K562 (cell line): Measurements from ENCODE around the gene SDCCAG8. TPM values are rescaled to one million over a fixed set of nuclear protein-coding genes. Genes with fewer than 3 reads are reported as not detected.

ENCODE experiments used
- ATAC-seq: fragments of 200-7000 bp; cut with Tn5 transposase; 3 replicates; pipeline ENCODE4 v1.9.1; 2020; ENCODE audit warnings: moderate library complexity
- BruUV-seq: library from RNA; stranded (reverse); fragments of 400-500 nt; replicated peaks from 2 replicates; lab custom pipeline; 2021; lab: Mats Ljungman, UMichigan
- CTCF ChIA-PET: fragments of 300-600 bp; formaldehyde crosslinking; extraction: SDS; loops from one replicate; lab custom pipeline; 2021; ENCODE audit warnings: low intra/inter-chr PET ratio; lab: Yijun Ruan, JAX
- POLR2A ChIA-PET: fragments of 300-600, 350-650 bp; sonication (Branson Sonifier 250); formaldehyde crosslinking; extraction: SDS; loops from one replicate; lab custom pipeline; 2021; ENCODE audit warnings: antibody characterized with exemption, inconsistent platforms; lab: Yijun Ruan, JAX
- DNase-seq, 4 experiments: peaks; one replicate each; pipeline versions ENCODE4 v3.0.0 to v3.0.0-alpha.2; 2011 to 2018; ENCODE audit warnings: low spot score in 3 of 4, mixed read lengths in 3 of 4; ENCODE audit errors: extremely low read depth in 1 of 4
- FAIRE-seq: peaks from 2 replicates; lab custom pipeline; 2011; peaks lifted over from hg19 to GRCh38; lab: Jason Lieb, UNC
- H2AFZ ChIP-seq: 2 replicates; pipeline ENCODE4 v1.6.0; 2011; ENCODE audit warnings: low read depth, low read length, control low read depth, inconsistent platforms
- H3K27ac ChIP-seq: fragments of 200-600 bp; 3 replicates; pipeline ENCODE4 v1.8.0; 2011; ENCODE audit warnings: low read depth, mild to moderate bottlenecking, control low read depth, inconsistent platforms, low read length, moderate library complexity, mixed read lengths; ENCODE audit errors: extremely low read depth
- H3K27me3 ChIP-seq, 2 experiments: fragments of 300-600 bp in 1 of 2; 2 replicates in 1 of 2; 3 replicates in 1 of 2; pipeline versions ENCODE4 v1.6.0 to v1.8.0; 2011; ENCODE audit warnings: inconsistent platforms in 2 of 2, low read length in 2 of 2, mild to moderate bottlenecking in 1 of 2, mixed read lengths in 1 of 2, moderate library complexity in 1 of 2; ENCODE audit not compliant: control insufficient read depth in 2 of 2, insufficient read depth in 2 of 2
- H3K36me3 ChIP-seq: fragments of 300-600 bp; 3 replicates; pipeline ENCODE4 v1.8.0; 2011; ENCODE audit warnings: mild to moderate bottlenecking, low read length, inconsistent platforms; ENCODE audit not compliant: control insufficient read depth, insufficient read depth
- H3K4me1 ChIP-seq, 2 experiments: fragments of 200-600 bp in 1 of 2; replicated peaks in 1 of 2; 2 replicates in 1 of 2; 3 replicates in 1 of 2; pipeline versions ENCODE4 v1.5.1 to v1.8.0; 2011; ENCODE audit warnings: inconsistent platforms in 2 of 2, low read length in 2 of 2, mild to moderate bottlenecking in 1 of 2, mixed read lengths in 1 of 2, moderate library complexity in 1 of 2; ENCODE audit not compliant: control insufficient read depth in 2 of 2, insufficient read depth in 2 of 2
- H3K4me2 ChIP-seq: 2 replicates; pipeline ENCODE4 v1.6.1; 2011; ENCODE audit warnings: low read length, control low read depth, inconsistent platforms, mixed read lengths; ENCODE audit not compliant: insufficient read depth
- H3K4me3 ChIP-seq: fragments of 200-600 bp; sonication (generic), shearing (Covaris generic); 2 replicates; pipeline ENCODE4 v1.5.1; 2016; ENCODE audit warnings: control low read depth, inconsistent platforms
- H3K79me2 ChIP-seq: fragments of 200-600 bp; 3 replicates; pipeline ENCODE4 v1.8.0; 2011; ENCODE audit warnings: low read length, inconsistent platforms; ENCODE audit not compliant: control insufficient read depth, insufficient read depth
- H3K9ac ChIP-seq, 2 experiments: 2 replicates each; pipeline versions ENCODE4 v1.6.0 to v1.6.1; 2011; ENCODE audit warnings: low read depth in 2 of 2, low read length in 2 of 2, control low read depth in 1 of 2, inconsistent platforms in 1 of 2, mild to moderate bottlenecking in 1 of 2, mixed read lengths in 1 of 2; ENCODE audit not compliant: insufficient read depth in 1 of 2
- H3K9me1 ChIP-seq: one replicate; pipeline ENCODE4 v1.6.0; 2011; ENCODE audit warnings: inconsistent platforms, mild to moderate bottlenecking, low read length, moderate library complexity; ENCODE audit not compliant: control insufficient read depth, insufficient read depth
- H3K9me3 ChIP-seq: replicated peaks from 2 replicates; pipeline ENCODE4 v1.5.1; 2011; ENCODE audit warnings: low read depth, low read length, inconsistent platforms; ENCODE audit not compliant: control insufficient read depth, insufficient read depth
- H4K20me1 ChIP-seq: replicated peaks from 2 replicates; pipeline ENCODE4 v1.6.1; 2011; ENCODE audit warnings: low read length, inconsistent platforms, mixed read lengths; ENCODE audit not compliant: control insufficient read depth, insufficient read depth
- CEBPZ ChIP-seq: fragments of 150-350 bp; IDR thresholded peaks from 2 replicates; pipeline ENCODE4 v1.6.1; 2014; ENCODE audit warnings: low read depth, mild to moderate bottlenecking, low read length, borderline replicate concordance
- CHD4 ChIP-seq: fragments of 200-600 bp; sonication (generic); IDR thresholded peaks from 3 replicates; pipeline ENCODE4 v1.6.1; 2012; ENCODE audit warnings: low read depth, mild to moderate bottlenecking, mixed read lengths, low read length, inconsistent platforms; ENCODE audit not compliant: insufficient read depth, insufficient replicate concordance, poor library complexity, severe bottlenecking
- GATA2 ChIP-seq: sonication (generic); formaldehyde crosslinking; IDR thresholded peaks from 2 replicates; pipeline ENCODE4 v1.4.0; 2020; ENCODE audit warnings: mild to moderate bottlenecking, missing genetic modification reagents
- HDAC2 ChIP-seq: fragments of 450-650 bp; IDR thresholded peaks from 2 replicates; pipeline ENCODE4 v1.6.1; 2016; ENCODE audit warnings: mild to moderate bottlenecking
- IRF2 ChIP-seq: sonication (generic); formaldehyde crosslinking; IDR thresholded peaks from 2 replicates; pipeline ENCODE4 v1.8.1; 2022; ENCODE audit warnings: mild to moderate bottlenecking, missing genetic modification reagents
- JUNB ChIP-seq: fragments of 450-650 bp; formaldehyde crosslinking; conservative IDR thresholded peaks from 2 replicates; pipeline ENCODE4 v1.4.0; 2020; ENCODE audit warnings: mild to moderate bottlenecking
- KDM4B ChIP-seq, 2 experiments: fragments of 450-650 bp in 1 of 2; sonication (generic) in 1 of 2; IDR thresholded peaks; 2 replicates each; pipeline ENCODE4 v1.6.1; 2016 to 2017; ENCODE audit warnings: borderline replicate concordance in 2 of 2, antibody characterized with exemption in 1 of 2, low read depth in 1 of 2, mild to moderate bottlenecking in 1 of 2
- LCOR ChIP-seq: sonication (generic); formaldehyde crosslinking; IDR thresholded peaks from 2 replicates; pipeline ENCODE4 v1.8.0; 2022; ENCODE audit warnings: mild to moderate bottlenecking, missing genetic modification reagents
- LEF1 ChIP-seq: fragments of 450-650 bp; IDR thresholded peaks from 2 replicates; pipeline ENCODE4 v1.6.1; 2016; ENCODE audit warnings: mild to moderate bottlenecking
- MYNN ChIP-seq, 2 experiments: sonication (generic); formaldehyde crosslinking in 1 of 2; IDR thresholded peaks; 2 replicates each; pipeline versions ENCODE4 v1.5.0 to v1.6.1; 2016 to 2020; ENCODE audit warnings: antibody characterized with exemption in 1 of 2, missing genetic modification reagents in 1 of 2
- RBM22 ChIP-seq: fragments of 200-400 bp; formaldehyde crosslinking; IDR thresholded peaks from 2 replicates; pipeline ENCODE4 v1.6.1; 2018; ENCODE audit warnings: low read length, low read depth; ENCODE audit not compliant: poor library complexity, severe bottlenecking
- RFX1 ChIP-seq: fragments of 450-650 bp; IDR thresholded peaks from 2 replicates; pipeline ENCODE4 v1.6.1; 2016; ENCODE audit warnings: mild to moderate bottlenecking, moderate library complexity
- SREBF2 ChIP-seq: sonication (generic); formaldehyde crosslinking; IDR thresholded peaks from 2 replicates; pipeline ENCODE4 v1.4.0; 2020; ENCODE audit warnings: mild to moderate bottlenecking, missing genetic modification reagents
- SRSF1 ChIP-seq: fragments of 200-400 bp; formaldehyde crosslinking; IDR thresholded peaks from 2 replicates; pipeline ENCODE4 v1.6.1; 2017; ENCODE audit warnings: mild to moderate bottlenecking, low read depth, low read length, moderate library complexity
- SUPT5H ChIP-seq: fragments of 450-650 bp; IDR thresholded peaks from 2 replicates; pipeline ENCODE4 v1.6.1; 2016
- ZNF324 ChIP-seq: fragments of 250-450 bp; sonication (Bioruptor Pico); IDR thresholded peaks from 2 replicates; pipeline ENCODE4 v1.4.0; 2020; ENCODE audit warnings: mild to moderate bottlenecking
- WGBS: fragments of 100-300 bp; shearing (Covaris generic); methylation state at CpG from one replicate; pipeline ENCODE4 v1.1.6; 2016; ENCODE audit warnings: low coverage, mixed read lengths; ENCODE audit not compliant: insufficient coverage; ENCODE audit errors: missing lambda C conversion rate; 5-methylcytosine and 5-hydroxymethylcytosine counted together
- in situ Hi-C: fragments of 300-500 bp; cut with MboI; formaldehyde crosslinking; loops from 4 replicates; pipeline ENCODE4 v1.15.0; 2018; ENCODE audit warnings: inconsistent platforms, mixed read lengths
- intact Hi-C: fragments of 100-400 bp; cut with micrococcal nuclease; formaldehyde crosslinking; loops from 2 replicates; pipeline ENCODE4 v1.14.2; 2022
- polyA plus RNA-seq, 8 experiments: library from polyadenylated mRNA; depleted of rRNA in 4 of 8; stranded (reverse) in 5 of 8; unstranded in 3 of 8; fragments of >200 nt; fragmentation: Nextera tagmentation in 2 of 8; fragmentation: Illumina TruSeq in 1 of 8; extraction: Ambion mirVana in 2 of 8; extraction: Trizol in 1 of 8; gene quantifications; 2 replicates each; pipeline versions ENCODE4 v1.2.1 to v1.2.3, GENCODE V29; 2011 to 2014; ENCODE audit warnings: inconsistent platforms in 1 of 8, missing spikeins in 1 of 8
- total RNA-seq, 7 experiments: library from RNA; depleted of rRNA in 6 of 7; stranded (reverse); fragments of >200 nt in 6 of 7; fragmentation: Illumina TruSeq in 2 of 7; extraction: Trizol in 2 of 7; gene quantifications; 2 replicates each; pipeline versions ENCODE4 v1.2.1 to v1.2.3, GENCODE V29; 2011 to 2021; ENCODE audit warnings: low replicate concordance in 1 of 7
- TF ChIP-seq, protein P1 (sequence below): fragments of 450-650 bp; IDR thresholded peaks from 2 replicates; pipeline ENCODE4 v1.6.1; 2017; ENCODE audit warnings: mild to moderate bottlenecking, moderate library complexity
- TF ChIP-seq, protein P2 (sequence below): fragments of 450-650 bp; formaldehyde crosslinking; IDR thresholded peaks from 2 replicates; pipeline ENCODE4 v1.4.0; 2020; ENCODE audit warnings: mild to moderate bottlenecking, moderate library complexity

The SDCCAG8 gene
- total and polyA plus RNA-seq, 9 of the 15 experiments (the other 6 are each of a cell fraction or from before 2014, with no cell fraction given) = 17.9 to 36.7 (median 25.4) TPM

DNA sequence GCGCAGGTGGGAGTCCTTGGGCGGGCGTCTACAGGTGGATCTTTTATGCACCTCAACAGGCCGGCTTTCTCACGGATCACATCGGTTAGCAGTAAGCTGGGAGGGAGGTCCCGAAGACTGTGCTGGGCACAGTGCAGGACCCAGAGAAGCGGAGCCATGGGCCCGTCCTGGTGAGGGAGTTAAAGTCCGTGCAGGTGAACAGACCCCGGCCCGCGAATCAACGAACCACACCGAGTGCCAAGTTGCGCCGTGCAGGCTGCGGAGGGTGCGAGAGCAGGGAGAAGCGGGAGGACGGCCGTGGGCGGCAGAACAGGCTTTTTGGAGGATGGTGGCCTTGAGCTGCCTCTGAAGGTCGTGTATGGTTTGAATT, 233.3 kb downstream of the SDCCAG8 start:
- peaks cover 0 to 13% of the 10 kb centered on the region in 2 experiments; a peak in 1 of 5 replicates for H3K4me1 ChIP-seq
- H3K9ac ChIP-seq = no peak overlapping the region
- H3K36me3 ChIP-seq = no peaks in the 10 kb centered on the region
- in situ Hi-C loops (loop anchor here (25.0 kb wide), 1 partner anchor 773 kb away; no protein-coding TSS in a partner anchor), intact Hi-C loops (no loop called here)
- H3K27me3 ChIP-seq = 0 out of 5 replicates have a peak, but pooled peaks cover 0 to 2% of the 10 kb centered on the region in 2 experiments
- no peak overlapping the region for H2AFZ ChIP-seq
- POLR2A ChIA-PET = interaction anchor here (0.6 kb wide), 1 partner anchor 123 kb away, joined by 3 read pairs; no protein-coding TSS in a partner anchor
- H3K4me2 ChIP-seq = no peak overlapping the region
- 76% methylated on average over 23 of the region's 24 CpGs for WGBS
- no peak overlapping the region for H3K27ac ChIP-seq
- DNase-seq = no peak
- ATAC-seq = no peak
- 0 out of 2 replicates have a peak, but pooled peaks cover 3% of the 10 kb centered on the region for H4K20me1 ChIP-seq
- no peaks in the 10 kb centered on the region for H3K79me2 ChIP-seq
- no peaks in the 10 kb centered on the region for H3K9me1 ChIP-seq
- CTCF ChIA-PET = no interaction called here
- no peaks in the 10 kb centered on the region for H3K9me3 ChIP-seq
- no peak for FAIRE-seq
- H3K4me3 ChIP-seq = no peak overlapping the region
- no TSS peak for BruUV-seq
- TF ChIP-seq, protein P1, sequence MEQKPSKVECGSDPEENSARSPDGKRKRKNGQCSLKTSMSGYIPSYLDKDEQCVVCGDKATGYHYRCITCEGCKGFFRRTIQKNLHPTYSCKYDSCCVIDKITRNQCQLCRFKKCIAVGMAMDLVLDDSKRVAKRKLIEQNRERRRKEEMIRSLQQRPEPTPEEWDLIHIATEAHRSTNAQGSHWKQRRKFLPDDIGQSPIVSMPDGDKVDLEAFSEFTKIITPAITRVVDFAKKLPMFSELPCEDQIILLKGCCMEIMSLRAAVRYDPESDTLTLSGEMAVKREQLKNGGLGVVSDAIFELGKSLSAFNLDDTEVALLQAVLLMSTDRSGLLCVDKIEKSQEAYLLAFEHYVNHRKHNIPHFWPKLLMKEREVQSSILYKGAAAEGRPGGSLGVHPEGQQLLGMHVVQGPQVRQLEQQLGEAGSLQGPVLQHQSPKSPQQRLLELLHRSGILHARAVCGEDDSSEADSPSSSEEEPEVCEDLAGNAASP = no peak
- TF ChIP-seq SUPT5H (no peak), ZNF324 (CRISPR knock-in tag) (no peak), SREBF2 (CRISPR knock-in tag) (no peak), SRSF1 (no peak), RFX1 (no peak), LEF1 (no peak), CHD4 (no peak), CEBPZ (no peak), GATA2 (CRISPR knock-in tag) (no peak), KDM4B (IDR thresholded peaks at IDR 0.05; ENCODE audit: borderline replicate concordance in 2 of 2, low read depth in 1 of 2) (no peak), MYNN (IDR thresholded peaks at IDR 0.05) (no peak), MYNN (CRISPR knock-in tag; IDR thresholded peaks at IDR 0.05) (no peak), IRF2 (CRISPR knock-in tag) (no peak), HDAC2 (no peak), JUNB (CRISPR knock-in tag) (no peak), RBM22 (no peak), LCOR (no peak)
- TF ChIP-seq, protein P2, sequence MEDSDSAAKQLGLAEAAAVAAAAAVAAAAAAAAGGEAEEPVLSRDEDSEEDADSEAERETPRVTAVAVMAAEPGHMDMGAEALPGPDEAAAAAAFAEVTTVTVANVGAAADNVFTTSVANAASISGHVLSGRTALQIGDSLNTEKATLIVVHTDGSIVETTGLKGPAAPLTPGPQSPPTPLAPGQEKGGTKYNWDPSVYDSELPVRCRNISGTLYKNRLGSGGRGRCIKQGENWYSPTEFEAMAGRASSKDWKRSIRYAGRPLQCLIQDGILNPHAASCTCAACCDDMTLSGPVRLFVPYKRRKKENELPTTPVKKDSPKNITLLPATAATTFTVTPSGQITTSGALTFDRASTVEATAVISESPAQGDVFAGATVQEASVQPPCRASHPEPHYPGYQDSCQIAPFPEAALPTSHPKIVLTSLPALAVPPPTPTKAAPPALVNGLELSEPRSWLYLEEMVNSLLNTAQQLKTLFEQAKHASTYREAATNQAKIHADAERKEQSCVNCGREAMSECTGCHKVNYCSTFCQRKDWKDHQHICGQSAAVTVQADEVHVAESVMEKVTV (CRISPR knock-in tag) = no peak
